Liver (tissue), 9 donors: Measurements from ENCODE around the gene GPR21. TPM values are rescaled to one million over a fixed set of nuclear protein-coding genes. Genes with fewer than 3 reads are reported as not detected.

Source experiments
- DNase-seq: peaks from one replicate; pipeline ENCODE4 v3.0.0-alpha.2; 2017; ENCODE audit warnings: low spot score
- H3K27ac ChIP-seq, 2 donors: one replicate each; pipeline ENCODE4 v1.7.0; 2013; ENCODE audit warnings: inconsistent platforms in 2 of 2, low read length in 2 of 2, control low read depth in 1 of 2, low read depth in 1 of 2, mild to moderate bottlenecking in 1 of 2
- H3K27me3 ChIP-seq, 4 donors: one replicate each; pipeline versions ENCODE4 v1.6.1 to v1.7.0; 2013; ENCODE audit warnings: low read length in 3 of 4, inconsistent platforms in 1 of 4, mild to moderate bottlenecking in 1 of 4, moderate library complexity in 1 of 4; ENCODE audit not compliant: control insufficient read depth in 4 of 4, insufficient read depth in 4 of 4
- H3K36me3 ChIP-seq, 4 donors: one replicate each; pipeline versions ENCODE4 v1.6.1 to v1.7.0; 2013; ENCODE audit warnings: low read length in 3 of 4, mild to moderate bottlenecking in 3 of 4, low read depth in 1 of 4, moderate library complexity in 1 of 4; ENCODE audit not compliant: control insufficient read depth in 4 of 4, insufficient read depth in 3 of 4
- H3K4me1 ChIP-seq, 4 donors: one replicate each; pipeline versions ENCODE4 v1.6.1 to v1.7.0; 2013; ENCODE audit warnings: low read length in 3 of 4, mild to moderate bottlenecking in 3 of 4, moderate library complexity in 1 of 4; ENCODE audit not compliant: control insufficient read depth in 4 of 4, insufficient read depth in 4 of 4
- H3K4me3 ChIP-seq, 3 donors: one replicate each; pipeline versions ENCODE4 v1.6.1 to v1.7.0; 2013; ENCODE audit warnings: low read length in 3 of 3, control low read depth in 1 of 3, low read depth in 1 of 3, mild to moderate bottlenecking in 1 of 3
- H3K9ac ChIP-seq, 2 donors: one replicate each; pipeline ENCODE4 v1.7.0; 2013; ENCODE audit warnings: low read length in 2 of 2, mild to moderate bottlenecking in 2 of 2, moderate library complexity in 2 of 2, control low read depth in 1 of 2, low read depth in 1 of 2
- H3K9me3 ChIP-seq, 4 donors: one replicate each; pipeline versions ENCODE4 v1.6.1 to v1.7.0; 2013; ENCODE audit warnings: low read length in 3 of 4; ENCODE audit not compliant: control insufficient read depth in 4 of 4
- ATF3 ChIP-seq: IDR thresholded peaks from 2 replicates; pipeline ENCODE4 v1.6.1; 2016; ENCODE audit warnings: antibody characterized with exemption
- EGR1 ChIP-seq, 2 donors: IDR thresholded peaks; 2 replicates each; pipeline ENCODE4 v1.6.1; 2016 to 2018; ENCODE audit warnings: antibody characterized with exemption in 2 of 2, low read depth in 2 of 2
- FOXA2 ChIP-seq: IDR thresholded peaks from 2 replicates; pipeline ENCODE4 v1.6.1; 2016; ENCODE audit warnings: antibody characterized with exemption
- HNF4A ChIP-seq, 2 donors: conservative IDR thresholded peaks; 2 replicates each; pipeline ENCODE4 v1.6.1; 2016; ENCODE audit warnings: antibody characterized with exemption in 2 of 2, mild to moderate bottlenecking in 2 of 2
- HNF4G ChIP-seq: IDR thresholded peaks from 2 replicates; pipeline ENCODE4 v1.6.1; 2016; ENCODE audit warnings: antibody characterized with exemption
- JUND ChIP-seq, 2 donors: IDR thresholded peaks; 2 replicates each; pipeline ENCODE4 v1.6.1; 2016; ENCODE audit warnings: antibody characterized with exemption in 2 of 2
- MAX ChIP-seq: IDR thresholded peaks from 2 replicates; pipeline ENCODE4 v1.6.1; 2016; ENCODE audit warnings: antibody characterized with exemption
- RXRA ChIP-seq, 2 donors: IDR thresholded peaks; 2 replicates each; pipeline ENCODE4 v1.6.1; 2017 to 2018; ENCODE audit warnings: antibody characterized with exemption in 2 of 2, mild to moderate bottlenecking in 1 of 2
- YY1 ChIP-seq: IDR thresholded peaks from 2 replicates; pipeline ENCODE4 v1.6.1; 2016; ENCODE audit warnings: antibody characterized with exemption, mild to moderate bottlenecking
- ZBTB33 ChIP-seq: IDR thresholded peaks from 2 replicates; pipeline ENCODE4 v1.6.1; 2016; ENCODE audit warnings: antibody characterized with exemption
- WGBS: extraction: QIAGEN DNeasy Blood & Tissue Kit; methylation state at CpG from one replicate; pipeline ENCODE4 v1.1.7; 2013; 5-methylcytosine and 5-hydroxymethylcytosine counted together
- polyA plus RNA-seq, 2 donors: library from polyadenylated mRNA; stranded (reverse) in 1 of 2; unstranded in 1 of 2; fragments of 200-250 nt in 1 of 2; fragments of >200 nt in 1 of 2; fragmentation: Nextera tagmentation in 1 of 2; extraction: Ambion mirVana in 1 of 2; gene quantifications; one replicate each; pipeline versions ENCODE4 v1.2.1 to v1.2.3, GENCODE V29; 2013 to 2015
- total RNA-seq, 2 donors: library from RNA; depleted of rRNA; stranded (reverse); fragments of >200 nt; gene quantifications; one replicate each; pipeline ENCODE4 v1.2.3, GENCODE V29; 2014
- TF ChIP-seq, protein P1 (sequence below): IDR thresholded peaks from 2 replicates; pipeline ENCODE4 v1.6.1; 2016; ENCODE audit warnings: antibody characterized with exemption, mild to moderate bottlenecking
- donor health status: healthy.
- donor health status: healthy.
- donor health status: healthy.
- donor health status: healthy.
- donor health status: healthy.

The GPR21 gene
- total and polyA plus RNA-seq, 4 donors = 0.07 to 0.67 TPM; not detected in 2

GRCh38 chr9:123073441-123073840 is 40.0 kb downstream of the GPR21 start:
- no peak overlapping the region for H3K9ac ChIP-seq
- H3K27me3 ChIP-seq = no peaks in the 10 kb centered on the region
- peaks cover 0 to 2% (median 0%) of the 10 kb centered on the region in 4 donors for H3K4me1 ChIP-seq
- no peak overlapping the region for H3K27ac ChIP-seq
- H3K4me3 ChIP-seq = no peak overlapping the region
- no peaks in the 10 kb centered on the region for H3K9me3 ChIP-seq
- no peak for DNase-seq
- peaks cover 0 to 34% (median 9%) of the 10 kb centered on the region in 4 donors for H3K36me3 ChIP-seq
- WGBS = 83% methylated on average over 5 of the region's 5 CpGs
- TF ChIP-seq HNF4G (no peak), HNF4A (conservative IDR thresholded peaks at IDR 0.05) (no peak)

GRCh38 chr9:123073991-123074422 is 40.5 kb downstream of the GPR21 start:
- Histone ChIP-seq H3K4me1 (peaks cover 0 to 2% (median 0%) of the 10 kb centered on the region in 4 donors), H3K9me3 (no peaks in the 10 kb centered on the region), H3K9ac (no peak overlapping the region), H3K4me3 (no peak overlapping the region), H3K36me3 (peaks cover 0 to 38% (median 10%) of the 10 kb centered on the region in 4 donors), H3K27ac (no peak overlapping the region), H3K27me3 (no peaks in the 10 kb centered on the region)
- no peak for DNase-seq
- 94% methylated on average over 1 of the region's 1 CpG for WGBS
- TF ChIP-seq EGR1 (IDR thresholded peaks at IDR 0.05; ENCODE audit: low read depth in 2 of 2) = no peak
- no peak for TF ChIP-seq JUND (IDR thresholded peaks at IDR 0.05)

GRCh38 chr9:123074628-123075027 is 41.2 kb downstream of the GPR21 start:
- Histone ChIP-seq H3K27me3 (no peaks in the 10 kb centered on the region), H3K4me1 (peaks cover 0 to 2% (median 0%) of the 10 kb centered on the region in 4 donors), H3K9ac (no peak overlapping the region), H3K4me3 (no peak overlapping the region), H3K36me3 (peaks cover 0 to 41% (median 10%) of the 10 kb centered on the region in 4 donors), H3K9me3 (no peaks in the 10 kb centered on the region), H3K27ac (no peak overlapping the region)
- TF ChIP-seq YY1 (no peak), MAX (no peak), FOXA2 (no peak), ZBTB33 (no peak), EGR1 (IDR thresholded peaks at IDR 0.05; ENCODE audit: low read depth in 2 of 2) (no peak), ATF3 (no peak), RXRA (IDR thresholded peaks at IDR 0.05) (no peak)
- TF ChIP-seq, protein P1, sequence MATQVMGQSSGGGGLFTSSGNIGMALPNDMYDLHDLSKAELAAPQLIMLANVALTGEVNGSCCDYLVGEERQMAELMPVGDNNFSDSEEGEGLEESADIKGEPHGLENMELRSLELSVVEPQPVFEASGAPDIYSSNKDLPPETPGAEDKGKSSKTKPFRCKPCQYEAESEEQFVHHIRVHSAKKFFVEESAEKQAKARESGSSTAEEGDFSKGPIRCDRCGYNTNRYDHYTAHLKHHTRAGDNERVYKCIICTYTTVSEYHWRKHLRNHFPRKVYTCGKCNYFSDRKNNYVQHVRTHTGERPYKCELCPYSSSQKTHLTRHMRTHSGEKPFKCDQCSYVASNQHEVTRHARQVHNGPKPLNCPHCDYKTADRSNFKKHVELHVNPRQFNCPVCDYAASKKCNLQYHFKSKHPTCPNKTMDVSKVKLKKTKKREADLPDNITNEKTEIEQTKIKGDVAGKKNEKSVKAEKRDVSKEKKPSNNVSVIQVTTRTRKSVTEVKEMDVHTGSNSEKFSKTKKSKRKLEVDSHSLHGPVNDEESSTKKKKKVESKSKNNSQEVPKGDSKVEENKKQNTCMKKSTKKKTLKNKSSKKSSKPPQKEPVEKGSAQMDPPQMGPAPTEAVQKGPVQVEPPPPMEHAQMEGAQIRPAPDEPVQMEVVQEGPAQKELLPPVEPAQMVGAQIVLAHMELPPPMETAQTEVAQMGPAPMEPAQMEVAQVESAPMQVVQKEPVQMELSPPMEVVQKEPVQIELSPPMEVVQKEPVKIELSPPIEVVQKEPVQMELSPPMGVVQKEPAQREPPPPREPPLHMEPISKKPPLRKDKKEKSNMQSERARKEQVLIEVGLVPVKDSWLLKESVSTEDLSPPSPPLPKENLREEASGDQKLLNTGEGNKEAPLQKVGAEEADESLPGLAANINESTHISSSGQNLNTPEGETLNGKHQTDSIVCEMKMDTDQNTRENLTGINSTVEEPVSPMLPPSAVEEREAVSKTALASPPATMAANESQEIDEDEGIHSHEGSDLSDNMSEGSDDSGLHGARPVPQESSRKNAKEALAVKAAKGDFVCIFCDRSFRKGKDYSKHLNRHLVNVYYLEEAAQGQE = no peak
- no peak for DNase-seq
- 96% methylated on average over 3 of the region's 3 CpGs for whole genome bisulfite sequencing
